Upper lobe of left lung (tissue), 4 donors: ENCODE measurements around the gene BCDIN3D.

ENCODE experiments used
- EP300 ChIP-seq, 4 donors: sonication (generic); formaldehyde crosslinking; IDR thresholded peaks; one replicate each; pipeline ENCODE4 v1.5.1; 2017; ENCODE audit warnings: antibody characterized with exemption in 4 of 4, control low read depth in 2 of 4
- POLR2A ChIP-seq, 4 donors: fragments of 450-650 bp; IDR thresholded peaks; one replicate each; pipeline ENCODE4 v1.5.1; 2016 to 2017; ENCODE audit warnings: antibody characterized with exemption in 4 of 4, mild to moderate bottlenecking in 2 of 4
- POLR2AphosphoS5 ChIP-seq, 2 donors: sonication (generic); formaldehyde crosslinking; IDR thresholded peaks; one replicate each; pipeline ENCODE4 v1.5.1; 2017; ENCODE audit warnings: antibody characterized with exemption in 2 of 2
- TF ChIP-seq, protein P1 (sequence below), 6 experiments: fragments of 450-650 bp in 4 of 6; fragments of 200-600 bp in 2 of 6; sonication (generic) in 2 of 6; IDR thresholded peaks; one replicate each; pipeline ENCODE4 v1.5.1; 2016 to 2019; ENCODE audit warnings: antibody characterized with exemption in 6 of 6

DNA sequence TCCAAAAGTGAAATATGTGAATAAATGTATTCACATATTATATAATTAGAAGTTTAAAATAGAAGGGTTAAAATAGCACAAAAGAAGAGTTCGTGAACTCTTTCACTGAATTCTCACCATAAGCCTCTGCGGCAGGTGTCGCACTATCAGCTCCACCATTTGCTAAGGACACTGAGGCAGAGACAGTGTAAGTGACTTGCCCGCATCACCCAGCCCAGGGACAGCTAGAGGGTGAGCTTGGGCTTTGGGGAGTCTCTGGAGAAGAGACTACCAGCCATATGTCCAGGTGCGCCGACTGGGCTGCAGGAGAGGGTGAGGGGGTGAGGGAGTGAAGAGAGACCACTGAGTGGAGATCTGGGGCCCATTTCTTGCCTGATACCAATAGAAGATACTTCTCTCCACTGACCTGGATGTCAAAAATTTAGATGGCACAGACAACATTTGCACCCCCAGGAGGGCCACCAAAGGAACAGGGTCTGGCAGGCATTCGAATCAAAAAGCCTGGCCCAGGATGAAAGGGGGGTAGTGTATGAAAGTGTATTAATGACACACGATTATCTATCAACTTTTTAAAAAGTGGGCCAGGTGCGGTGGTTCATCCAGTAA lies 32.3 kb upstream of the BCDIN3D start:
- TF ChIP-seq, protein P1, sequence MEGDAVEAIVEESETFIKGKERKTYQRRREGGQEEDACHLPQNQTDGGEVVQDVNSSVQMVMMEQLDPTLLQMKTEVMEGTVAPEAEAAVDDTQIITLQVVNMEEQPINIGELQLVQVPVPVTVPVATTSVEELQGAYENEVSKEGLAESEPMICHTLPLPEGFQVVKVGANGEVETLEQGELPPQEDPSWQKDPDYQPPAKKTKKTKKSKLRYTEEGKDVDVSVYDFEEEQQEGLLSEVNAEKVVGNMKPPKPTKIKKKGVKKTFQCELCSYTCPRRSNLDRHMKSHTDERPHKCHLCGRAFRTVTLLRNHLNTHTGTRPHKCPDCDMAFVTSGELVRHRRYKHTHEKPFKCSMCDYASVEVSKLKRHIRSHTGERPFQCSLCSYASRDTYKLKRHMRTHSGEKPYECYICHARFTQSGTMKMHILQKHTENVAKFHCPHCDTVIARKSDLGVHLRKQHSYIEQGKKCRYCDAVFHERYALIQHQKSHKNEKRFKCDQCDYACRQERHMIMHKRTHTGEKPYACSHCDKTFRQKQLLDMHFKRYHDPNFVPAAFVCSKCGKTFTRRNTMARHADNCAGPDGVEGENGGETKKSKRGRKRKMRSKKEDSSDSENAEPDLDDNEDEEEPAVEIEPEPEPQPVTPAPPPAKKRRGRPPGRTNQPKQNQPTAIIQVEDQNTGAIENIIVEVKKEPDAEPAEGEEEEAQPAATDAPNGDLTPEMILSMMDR (IDR thresholded peaks at IDR 0.05), result no peak
- TF ChIP-seq POLR2AphosphoS5 (IDR thresholded peaks at IDR 0.05), result no peak
- no peak for TF ChIP-seq POLR2A (IDR thresholded peaks at IDR 0.05)
- TF ChIP-seq EP300 (IDR thresholded peaks at IDR 0.05), result no peak
